BLaER1 treated with 17β-estradiol and CSF1 and Interleukin-3, amounts not matched to agents 10 nM and 100 nM (cell line): ENCODE data around the gene KANSL3.
"Not testable (repeated sequence)": the region's sequence is repeated elsewhere in the genome, so short reads cannot be mapped to it uniquely, and the experiment has no call there.

Experiments
- H3K27ac ChIP-seq, 11 experiments: shearing (Covaris generic); formaldehyde crosslinking; 2 replicates each; pipeline ENCODE4 v1.8.1; 2022
- H3K27me3 ChIP-seq, 11 experiments: shearing (Covaris generic); formaldehyde crosslinking; 2 replicates each; pipeline ENCODE4 v1.8.1; 2022
- H3K36me3 ChIP-seq, 11 experiments: shearing (Covaris generic); formaldehyde crosslinking; 2 replicates each; pipeline ENCODE4 v1.8.1; 2022
- H3K4me1 ChIP-seq, 10 experiments: shearing (Covaris generic); formaldehyde crosslinking; 2 replicates each; pipeline ENCODE4 v1.8.1; 2022
- H3K4me2 ChIP-seq, 11 experiments: shearing (Covaris generic); formaldehyde crosslinking; 2 replicates each; pipeline ENCODE4 v1.8.1; 2022
- H3K4me3 ChIP-seq, 10 experiments: shearing (Covaris generic); formaldehyde crosslinking; 2 replicates each; pipeline ENCODE4 v1.8.1; 2022
- H3K9ac ChIP-seq, 11 experiments: shearing (Covaris generic); formaldehyde crosslinking; 2 replicates each; pipeline ENCODE4 v1.8.1; 2022
- H3K9me3 ChIP-seq, 11 experiments: shearing (Covaris generic); formaldehyde crosslinking; replicated peaks in 1 of 11; 2 replicates each; pipeline ENCODE4 v1.8.1; 2022
- H4K20me1 ChIP-seq, 11 experiments: shearing (Covaris generic); formaldehyde crosslinking; 2 replicates each; pipeline ENCODE4 v1.8.1; 2022
- Cebpa-rat ChIP-seq, 11 experiments: shearing (Covaris generic); IDR thresholded peaks; 2 replicates each; pipeline ENCODE4 v1.8.1; 2022

KANSL3 gene

GRCh38 chr2:96662360-96662759 lies 24.2 kb upstream of the KANSL3 start:
- Histone ChIP-seq H3K4me1 (peaks cover 0 to 27% (median 19%) of the 10 kb centered on the region in 10 experiments; a peak in 14 of 20 replicates), H4K20me1 (no peaks in the 10 kb centered on the region), H3K27ac (no peak overlapping the region), H3K4me3 (no peak overlapping the region), H3K9ac (no peak overlapping the region), H3K27me3 (no peaks in the 10 kb centered on the region), H3K36me3 (no peaks in the 10 kb centered on the region), H3K9me3 (peaks cover 8 to 16% (median 12%) of the 10 kb centered on the region in 11 experiments; a peak in 19 of 22 replicates), H3K4me2 (no peak overlapping the region)
- no peak for TF ChIP-seq Cebpa-rat (IDR thresholded peaks at IDR 0.05)

- H3K4me1 ChIP-seq = peaks cover 2 to 30% (median 22%) of the 10 kb centered on the region in 10 experiments; a peak in 14 of 20 replicates
- no peak overlapping the region for H3K27ac ChIP-seq
- peaks cover 8 to 16% (median 12%) of the 10 kb centered on the region in 11 experiments; a peak in 19 of 22 replicates for H3K9me3 ChIP-seq
- no peaks in the 10 kb centered on the region for H3K27me3 ChIP-seq
- H4K20me1 ChIP-seq = no peaks in the 10 kb centered on the region
- no peak for TF ChIP-seq Cebpa-rat (IDR thresholded peaks at IDR 0.05)
- H3K36me3 ChIP-seq = no peaks in the 10 kb centered on the region
- H3K4me2 ChIP-seq = no peak overlapping the region
- H3K4me3 ChIP-seq = no peak overlapping the region
- no peak overlapping the region for H3K9ac ChIP-seq
Measured at GRCh38 chr2:96661324-96661723, 23.2 kb upstream of the KANSL3 start.

- no peak overlapping the region for H3K9ac ChIP-seq
- peak overlapping the region in 6 of 11 experiments; percentile 26 to 75 (median 62); a peak in 11 of 22 replicates for H3K4me2 ChIP-seq
Measured at GRCh38 chr2:96656540-96656939, 18.4 kb upstream of the KANSL3 start.

DNA sequence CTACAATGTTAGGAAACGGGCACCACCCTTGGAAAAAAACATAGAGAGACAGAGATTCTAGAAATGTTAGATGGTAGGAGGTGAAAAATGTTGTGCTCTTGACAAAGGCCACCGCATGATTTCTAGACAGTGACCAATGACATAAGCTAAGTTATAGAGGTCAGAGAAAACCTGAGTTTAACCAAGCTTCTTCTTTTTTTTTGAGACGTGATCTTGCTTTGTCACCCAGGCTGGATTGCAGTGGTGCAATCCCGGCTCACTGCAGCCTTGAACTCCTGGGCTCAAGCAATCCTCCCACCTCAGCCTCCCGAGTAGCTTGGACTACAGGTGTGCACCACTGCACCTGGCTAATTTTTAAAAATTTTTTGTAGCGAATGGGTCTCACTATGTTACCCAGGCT lies 17.4 kb upstream of the KANSL3 start:
- Histone ChIP-seq H3K9me3 (0 out of 22 replicates have a peak, but pooled peaks cover 0 to 7% (median 0%) of the 10 kb centered on the region in 11 experiments), H3K27ac (no peak overlapping the region), H3K36me3 (no peaks in the 10 kb centered on the region), H3K4me2 (peak overlapping the region in 3 of 11 experiments; percentile 2 to 75 (median 66); a peak in 3 of 22 replicates), H3K9ac (no peak overlapping the region), H3K27me3 (no peaks in the 10 kb centered on the region), H3K4me3 (no peak overlapping the region), H4K20me1 (no peaks in the 10 kb centered on the region), H3K4me1 (peaks cover 0 to 30% (median 10%) of the 10 kb centered on the region in 10 experiments; a peak in 11 of 20 replicates)
- TF ChIP-seq Cebpa-rat (IDR thresholded peaks at IDR 0.05) = no peak

More at GRCh38 chr2:96656540-96656939, 18.4 kb upstream of the KANSL3 start:
- 0 out of 22 replicates have a peak, but pooled peaks cover 0 to 7% (median 0%) of the 10 kb centered on the region in 11 experiments for H3K9me3 ChIP-seq
- no peaks in the 10 kb centered on the region for H3K36me3 ChIP-seq
- H3K4me1 ChIP-seq = peaks cover 0 to 30% (median 10%) of the 10 kb centered on the region in 10 experiments; a peak in 11 of 20 replicates
- no peak overlapping the region for H3K4me3 ChIP-seq
- no peaks in the 10 kb centered on the region for H4K20me1 ChIP-seq
- peak overlapping the region in 3 of 11 experiments; percentile 37 to 40 (median 38); a peak in 2 of 22 replicates for H3K27ac ChIP-seq
- TF ChIP-seq Cebpa-rat (IDR thresholded peaks at IDR 0.05) = no peak
- H3K27me3 ChIP-seq = no peaks in the 10 kb centered on the region

GRCh38 chr2:96654791-96655190 lies 16.7 kb upstream of the KANSL3 start:
- not testable (repeated sequence) for H3K27ac ChIP-seq, H3K9ac ChIP-seq, H3K9me3 ChIP-seq, H3K4me3 ChIP-seq, H3K36me3 ChIP-seq, H3K27me3 ChIP-seq, H4K20me1 ChIP-seq
- peaks cover 0 to 30% (median 10%) of the 10 kb centered on the region in 10 experiments; a peak in 11 of 20 replicates for H3K4me1 ChIP-seq
- H3K4me2 ChIP-seq = 0 out of 22 replicates have a peak overlapping the region, but pooled peaks of 1 of the 11 experiments have one; percentile 5

DNA sequence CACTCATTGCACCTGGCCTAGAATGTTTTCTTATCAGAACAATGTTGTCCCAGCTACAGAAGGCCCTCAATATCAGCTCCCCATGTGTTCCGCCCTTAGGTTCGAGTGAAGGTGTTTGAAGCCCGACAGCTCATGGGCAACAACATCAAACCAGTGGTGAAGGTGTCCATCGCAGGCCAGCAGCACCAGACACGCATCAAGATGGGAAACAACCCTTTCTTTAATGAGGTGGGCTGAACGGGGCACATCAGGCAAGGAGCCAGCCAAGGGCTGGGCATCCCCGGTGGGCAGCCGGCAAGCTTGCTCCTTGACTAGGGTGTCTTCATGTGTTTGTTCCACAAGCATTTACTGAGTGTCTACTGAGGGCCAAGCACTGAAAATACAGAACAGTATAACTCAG lies 13.7 kb upstream of the KANSL3 start:
- no peak overlapping the region for H3K9ac ChIP-seq
- no peak overlapping the region for H3K4me3 ChIP-seq
- H3K4me1 ChIP-seq = peaks cover 0 to 25% (median 7%) of the 10 kb centered on the region in 10 experiments; a peak in 11 of 20 replicates
- no peaks in the 10 kb centered on the region for H3K36me3 ChIP-seq
- H3K27ac ChIP-seq = no peak overlapping the region
- H4K20me1 ChIP-seq = no peaks in the 10 kb centered on the region
- H3K4me2 ChIP-seq = no peak overlapping the region
- TF ChIP-seq Cebpa-rat (IDR thresholded peaks at IDR 0.05) = no peak
- H3K9me3 ChIP-seq = no peaks in the 10 kb centered on the region
- no peaks in the 10 kb centered on the region for H3K27me3 ChIP-seq

DNA sequence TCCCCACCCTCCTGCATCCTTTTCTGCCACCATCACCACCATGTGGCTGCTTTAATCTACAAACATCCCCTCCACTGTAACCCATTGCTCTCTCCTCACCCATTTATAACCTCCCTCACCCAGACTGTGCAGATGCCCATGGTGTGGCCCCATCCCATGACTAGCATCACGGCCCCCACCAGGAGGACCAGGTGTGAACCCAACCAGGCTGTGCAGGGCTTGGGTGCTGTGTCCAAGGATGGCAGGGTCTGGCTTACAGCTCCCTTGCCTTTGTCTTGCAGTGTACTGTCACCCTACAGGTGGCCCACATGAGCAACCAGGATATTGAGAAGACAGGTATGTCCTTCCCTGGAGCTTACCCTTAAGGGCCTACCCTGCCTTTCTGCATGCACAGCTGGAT lies 11.2 kb upstream of the KANSL3 start:
- H3K4me3 ChIP-seq = no peak overlapping the region
- H3K9me3 ChIP-seq = no peaks in the 10 kb centered on the region
- no peaks in the 10 kb centered on the region for H4K20me1 ChIP-seq
- H3K9ac ChIP-seq = no peak overlapping the region
- no peaks in the 10 kb centered on the region for H3K27me3 ChIP-seq
- H3K4me1 ChIP-seq = peaks cover 0 to under 1% (median 0%) of the 10 kb centered on the region in 10 experiments; a peak in 1 of 20 replicates
- no peaks in the 10 kb centered on the region for H3K36me3 ChIP-seq
- no peak overlapping the region for H3K4me2 ChIP-seq
- no peak for TF ChIP-seq Cebpa-rat (IDR thresholded peaks at IDR 0.05)
- no peak overlapping the region for H3K27ac ChIP-seq

DNA sequence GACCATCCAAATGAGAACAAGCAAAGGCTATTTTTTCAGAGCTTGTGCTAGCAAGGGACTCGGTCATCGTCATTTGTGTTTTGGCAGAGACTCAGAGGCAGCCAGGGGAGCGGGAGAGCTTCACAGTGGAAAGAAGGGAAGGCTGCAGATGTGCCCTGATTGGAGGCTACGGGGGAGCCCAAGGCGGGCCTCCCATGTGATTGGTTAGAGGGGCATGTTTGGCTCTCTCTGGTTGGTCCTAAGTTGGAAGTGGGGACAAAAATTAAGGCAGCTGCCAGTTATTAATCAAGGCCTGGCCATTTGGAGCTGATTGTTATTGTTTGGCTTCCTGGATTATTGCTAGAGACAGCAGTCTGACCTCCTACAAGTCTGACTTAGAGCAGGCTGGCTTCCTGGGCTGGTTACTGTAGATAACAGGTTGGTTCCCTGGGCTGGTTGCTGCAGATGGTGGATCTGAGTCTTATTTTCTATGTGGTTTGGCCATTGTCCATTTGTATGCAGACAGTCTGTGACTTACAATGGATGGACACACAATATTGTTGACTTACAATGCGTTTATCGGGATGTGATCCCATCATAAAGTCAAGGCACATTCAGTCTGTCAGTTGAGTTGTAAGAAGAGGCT lies 10.3 kb upstream of the KANSL3 start:
- H3K9me3 ChIP-seq = no peaks in the 10 kb centered on the region
- no peak overlapping the region for H3K9ac ChIP-seq
- H3K4me2 ChIP-seq = no peak overlapping the region
- TF ChIP-seq Cebpa-rat (IDR thresholded peaks at IDR 0.05) = no peak
- H3K27ac ChIP-seq = no peak overlapping the region
- H3K36me3 ChIP-seq = no peaks in the 10 kb centered on the region
- H4K20me1 ChIP-seq = no peaks in the 10 kb centered on the region
- H3K27me3 ChIP-seq = no peaks in the 10 kb centered on the region
- no peaks in the 10 kb centered on the region for H3K4me1 ChIP-seq
- H3K4me3 ChIP-seq = no peak overlapping the region

GRCh38 chr2:96647681-96648080 lies 9.6 kb upstream of the KANSL3 start:
- TF ChIP-seq Cebpa-rat (IDR thresholded peaks at IDR 0.05) = no peak
- no peak overlapping the region for H3K4me2 ChIP-seq
- H3K27me3 ChIP-seq = no peaks in the 10 kb centered on the region
- H3K4me1 ChIP-seq = 0 out of 20 replicates have a peak, but pooled peaks cover 0 to under 1% (median 0%) of the 10 kb centered on the region in 10 experiments
- H3K9me3 ChIP-seq = no peaks in the 10 kb centered on the region
- no peaks in the 10 kb centered on the region for H3K36me3 ChIP-seq
- H3K9ac ChIP-seq = no peak overlapping the region
- no peaks in the 10 kb centered on the region for H4K20me1 ChIP-seq
- no peak overlapping the region for H3K4me3 ChIP-seq
- no peak overlapping the region for H3K27ac ChIP-seq
